ENCODE measurements around the gene VPS26C. TPM values are rescaled to one million over a fixed set of nuclear protein-coding genes. Genes with fewer than 3 reads are reported as not detected.

Gene VPS26C
- total RNA-seq, 1 experiment from 2014 or later = 42.1 TPM

DNA sequence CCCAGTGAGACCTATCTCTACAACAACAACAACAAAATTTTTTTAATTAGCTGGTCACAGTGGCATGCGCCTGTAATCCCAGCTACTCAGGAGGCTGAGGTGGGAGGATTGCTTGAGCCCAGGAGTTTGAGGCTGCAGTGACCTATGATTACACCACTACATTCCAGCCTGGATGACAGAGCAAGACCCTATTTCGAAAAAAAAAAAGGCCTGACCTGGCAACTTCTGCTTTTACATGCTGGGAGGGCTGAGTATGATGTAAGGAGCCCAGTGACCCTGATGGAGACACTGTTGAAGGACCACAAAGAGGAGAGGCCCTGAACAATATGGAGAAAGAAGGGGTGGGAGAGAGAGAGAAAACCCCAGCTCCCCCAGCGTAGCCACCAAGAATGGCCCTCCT lies 9.2 kb upstream of the VPS26C start (continued):
- TF ChIP-seq, protein P1, sequence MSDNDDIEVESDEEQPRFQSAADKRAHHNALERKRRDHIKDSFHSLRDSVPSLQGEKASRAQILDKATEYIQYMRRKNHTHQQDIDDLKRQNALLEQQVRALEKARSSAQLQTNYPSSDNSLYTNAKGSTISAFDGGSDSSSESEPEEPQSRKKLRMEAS (IDR thresholded peaks at IDR 0.05) = no peak
- TF ChIP-seq, protein P2, sequence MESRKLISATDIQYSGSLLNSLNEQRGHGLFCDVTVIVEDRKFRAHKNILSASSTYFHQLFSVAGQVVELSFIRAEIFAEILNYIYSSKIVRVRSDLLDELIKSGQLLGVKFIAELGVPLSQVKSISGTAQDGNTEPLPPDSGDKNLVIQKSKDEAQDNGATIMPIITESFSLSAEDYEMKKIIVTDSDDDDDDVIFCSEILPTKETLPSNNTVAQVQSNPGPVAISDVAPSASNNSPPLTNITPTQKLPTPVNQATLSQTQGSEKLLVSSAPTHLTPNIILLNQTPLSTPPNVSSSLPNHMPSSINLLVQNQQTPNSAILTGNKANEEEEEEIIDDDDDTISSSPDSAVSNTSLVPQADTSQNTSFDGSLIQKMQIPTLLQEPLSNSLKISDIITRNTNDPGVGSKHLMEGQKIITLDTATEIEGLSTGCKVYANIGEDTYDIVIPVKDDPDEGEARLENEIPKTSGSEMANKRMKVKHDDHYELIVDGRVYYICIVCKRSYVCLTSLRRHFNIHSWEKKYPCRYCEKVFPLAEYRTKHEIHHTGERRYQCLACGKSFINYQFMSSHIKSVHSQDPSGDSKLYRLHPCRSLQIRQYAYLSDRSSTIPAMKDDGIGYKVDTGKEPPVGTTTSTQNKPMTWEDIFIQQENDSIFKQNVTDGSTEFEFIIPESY (IDR thresholded peaks at IDR 0.05; ENCODE audit: extremely low read depth, insufficient replicate concordance, low read length) = no peak

DNA sequence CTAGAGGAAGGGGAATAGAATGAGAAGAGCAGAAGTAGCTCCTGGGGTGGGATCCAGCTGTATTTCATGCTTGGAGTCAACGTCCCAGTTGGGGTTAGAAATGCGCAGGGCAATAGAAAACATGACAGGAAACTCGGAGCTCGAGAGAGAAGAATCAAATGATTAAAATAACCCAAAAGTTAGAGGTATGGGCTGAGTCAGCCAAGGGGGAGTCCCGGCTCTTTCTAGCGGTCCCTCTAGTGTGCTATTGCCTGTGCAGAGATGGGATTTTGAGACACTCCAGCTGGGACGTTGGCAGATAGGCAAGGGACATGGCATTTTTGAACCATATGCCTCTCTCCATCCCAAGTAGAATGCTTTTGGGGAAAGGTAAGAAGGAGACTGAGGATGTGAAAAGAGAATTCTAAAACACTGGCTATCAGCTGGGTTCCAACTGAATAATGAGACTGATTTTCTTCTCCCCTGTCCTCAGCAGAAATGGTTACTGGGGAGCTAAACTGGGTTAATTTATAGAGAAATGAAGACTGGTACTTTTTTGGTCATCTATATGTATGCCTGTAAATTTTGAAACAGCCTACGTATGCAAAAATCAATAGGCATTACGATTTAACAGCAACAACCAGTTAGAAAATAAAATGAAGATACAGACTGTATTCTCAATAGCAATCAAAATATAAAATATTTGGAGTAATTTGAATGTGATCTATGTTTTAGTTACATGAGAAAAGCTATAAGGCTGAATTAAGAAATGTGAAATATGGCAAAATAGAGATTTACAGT lies 7.0 kb upstream of the VPS26C start:
- H3K4me3 ChIP-seq (replicated peaks in 1 of 2; ENCODE audit: low read depth in 1 of 2, low read length in 2 of 2) = no peak overlapping the region
- no peak overlapping the region for H3K4me2 ChIP-seq (ENCODE audit: low read length)
- intact Hi-C loops (cut with micrococcal nuclease) = no loop called here
- H4K20me1 ChIP-seq (ENCODE audit: insufficient read depth) = no peaks in the 10 kb centered on the region
- H2AFZ ChIP-seq (ENCODE audit: low read depth, low read length, poor library complexity, severe bottlenecking) = peak overlapping the region; percentile 58
- no peaks in the 10 kb centered on the region for H3K9me2 ChIP-seq (ENCODE audit: insufficient read depth)
- no peaks in the 10 kb centered on the region for H3K9me3 ChIP-seq (ENCODE audit: control insufficient read depth in 1 of 2, insufficient read depth in 1 of 2, low read depth in 1 of 2, low read length in 2 of 2)
- no peak overlapping the region for H3K9ac ChIP-seq (ENCODE audit: low read length)
- CTCF ChIA-PET = no interaction called here
- POLR2A ChIA-PET = no interaction called here
- RAD21 ChIA-PET (ENCODE audit: low non-redundant PET in 1 of 2, low total read pairs in 2 of 2, uncharacterized antibody in 2 of 2, unreplicated experiment in 2 of 2) = no interaction called here
- no TSS peak for BruUV-seq (replicated peaks)
- ATAC-seq = no peak
- no peaks in the 10 kb centered on the region for H3K27me3 ChIP-seq (ENCODE audit: insufficient read depth, low read length)
- no peak for DNase-seq (ENCODE audit: low read depth, low spot score)
- H3K36me3 ChIP-seq (ENCODE audit: control insufficient read depth in 1 of 2, insufficient read depth in 2 of 2, low read length in 2 of 2) = no peaks in the 10 kb centered on the region
- H3K27ac ChIP-seq (ENCODE audit: low read depth, low read length) = no peak overlapping the region
- no peaks in the 10 kb centered on the region; a peak in 1 of 4 replicates for H3K4me1 ChIP-seq (ENCODE audit: control insufficient read depth in 1 of 2, insufficient read depth in 2 of 2, low read length in 2 of 2)
- no peaks in the 10 kb centered on the region for H3K79me2 ChIP-seq (ENCODE audit: insufficient read depth, low read length)
- no peak for TF ChIP-seq ZNF274 (IDR thresholded peaks at IDR 0.05; ENCODE audit: low read depth, low read length)
- TF ChIP-seq FOSL1 (IDR thresholded peaks at IDR 0.05; ENCODE audit: low read depth) = no peak
- TF ChIP-seq, protein P2 (IDR thresholded peaks at IDR 0.05; ENCODE audit: extremely low read depth, insufficient replicate concordance, low read length) = no peak
- TF ChIP-seq ZFX (IDR thresholded peaks at IDR 0.05) = no peak
- TF ChIP-seq YY1 (IDR thresholded peaks at IDR 0.05; ENCODE audit: extremely low read depth, insufficient replicate concordance, low read depth, low read length) = no peak
- TF ChIP-seq, protein P1 (IDR thresholded peaks at IDR 0.05) = no peak
- no peak for TF ChIP-seq CBX3 (IDR thresholded peaks at IDR 0.05; ENCODE audit: low read depth)
- TF ChIP-seq EGR1 (IDR thresholded peaks at IDR 0.05; ENCODE audit: low read depth) = no peak
- no peak for TF ChIP-seq JUND (IDR thresholded peaks at IDR 0.05)
- TF ChIP-seq CEBPB (IDR thresholded peaks at IDR 0.05; ENCODE audit: low read depth) = no peak
- no peak for TF ChIP-seq POLR2AphosphoS5 (IDR thresholded peaks at IDR 0.05; ENCODE audit: low read depth, low read length)
- no peak for TF ChIP-seq ELF1 (IDR thresholded peaks at IDR 0.05; ENCODE audit: borderline replicate concordance, low read depth)
- TF ChIP-seq, protein P3, sequence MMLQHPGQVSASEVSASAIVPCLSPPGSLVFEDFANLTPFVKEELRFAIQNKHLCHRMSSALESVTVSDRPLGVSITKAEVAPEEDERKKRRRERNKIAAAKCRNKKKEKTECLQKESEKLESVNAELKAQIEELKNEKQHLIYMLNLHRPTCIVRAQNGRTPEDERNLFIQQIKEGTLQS (IDR thresholded peaks at IDR 0.05) = no peak
- TF ChIP-seq POLR2A (IDR thresholded peaks at IDR 0.05; ENCODE audit: borderline replicate concordance, extremely low read depth, insufficient read depth, insufficient read length) = no peak
- TF ChIP-seq, protein P4, sequence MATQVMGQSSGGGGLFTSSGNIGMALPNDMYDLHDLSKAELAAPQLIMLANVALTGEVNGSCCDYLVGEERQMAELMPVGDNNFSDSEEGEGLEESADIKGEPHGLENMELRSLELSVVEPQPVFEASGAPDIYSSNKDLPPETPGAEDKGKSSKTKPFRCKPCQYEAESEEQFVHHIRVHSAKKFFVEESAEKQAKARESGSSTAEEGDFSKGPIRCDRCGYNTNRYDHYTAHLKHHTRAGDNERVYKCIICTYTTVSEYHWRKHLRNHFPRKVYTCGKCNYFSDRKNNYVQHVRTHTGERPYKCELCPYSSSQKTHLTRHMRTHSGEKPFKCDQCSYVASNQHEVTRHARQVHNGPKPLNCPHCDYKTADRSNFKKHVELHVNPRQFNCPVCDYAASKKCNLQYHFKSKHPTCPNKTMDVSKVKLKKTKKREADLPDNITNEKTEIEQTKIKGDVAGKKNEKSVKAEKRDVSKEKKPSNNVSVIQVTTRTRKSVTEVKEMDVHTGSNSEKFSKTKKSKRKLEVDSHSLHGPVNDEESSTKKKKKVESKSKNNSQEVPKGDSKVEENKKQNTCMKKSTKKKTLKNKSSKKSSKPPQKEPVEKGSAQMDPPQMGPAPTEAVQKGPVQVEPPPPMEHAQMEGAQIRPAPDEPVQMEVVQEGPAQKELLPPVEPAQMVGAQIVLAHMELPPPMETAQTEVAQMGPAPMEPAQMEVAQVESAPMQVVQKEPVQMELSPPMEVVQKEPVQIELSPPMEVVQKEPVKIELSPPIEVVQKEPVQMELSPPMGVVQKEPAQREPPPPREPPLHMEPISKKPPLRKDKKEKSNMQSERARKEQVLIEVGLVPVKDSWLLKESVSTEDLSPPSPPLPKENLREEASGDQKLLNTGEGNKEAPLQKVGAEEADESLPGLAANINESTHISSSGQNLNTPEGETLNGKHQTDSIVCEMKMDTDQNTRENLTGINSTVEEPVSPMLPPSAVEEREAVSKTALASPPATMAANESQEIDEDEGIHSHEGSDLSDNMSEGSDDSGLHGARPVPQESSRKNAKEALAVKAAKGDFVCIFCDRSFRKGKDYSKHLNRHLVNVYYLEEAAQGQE (IDR thresholded peaks at IDR 0.05; ENCODE audit: low read depth) = no peak
- no peak for TF ChIP-seq TCF7L2 (IDR thresholded peaks at IDR 0.05; ENCODE audit: borderline replicate concordance, extremely low read depth, insufficient read depth, insufficient read length)
